T-helper 1 cell treated with Interleukin-12 subunit alpha and Interleukin-12 subunit beta and Interleukin-4 antibody, amounts not matched to agents 30 μg/mL and 1 μg/mL, for 36 hours (primary cell): ENCODE measurements around the gene ART4.
A peak's percentile ranks its signal among the peaks of the same experiment; 100 is the strongest.

Experiments used
- H3K27ac Mint-ChIP-seq: one replicate; pipeline ENCODE4 v1.8.0; 2021; ENCODE audit warnings: mild to moderate bottlenecking, mixed read lengths
- H3K27me3 Mint-ChIP-seq: one replicate; pipeline ENCODE4 v1.8.0; 2021; ENCODE audit warnings: low read depth, mixed read lengths
- H3K36me3 Mint-ChIP-seq: one replicate; pipeline ENCODE4 v1.8.0; 2021; ENCODE audit warnings: low read depth, mixed read lengths
- H3K4me1 Mint-ChIP-seq: one replicate; pipeline ENCODE4 v1.8.0; 2021; ENCODE audit warnings: low read depth, mixed read lengths
- H3K4me3 Mint-ChIP-seq: one replicate; pipeline ENCODE4 v1.8.0; 2021; ENCODE audit warnings: mild to moderate bottlenecking, moderate library complexity, mixed read lengths
- H3K9me3 Mint-ChIP-seq: one replicate; pipeline ENCODE4 v1.8.0; 2021; ENCODE audit warnings: mixed read lengths

Gene ART4

GRCh38 chr12:14775636-14775980 is 67.7 kb downstream of the ART4 start:
- Mint-ChIP-seq H3K27ac (peak overlapping the region; percentile 99), H3K4me3 (peak overlapping the region; percentile 98), H3K36me3 (peaks cover 10% of the 10 kb centered on the region), H3K27me3 (no peaks in the 10 kb centered on the region), H3K9me3 (no peaks in the 10 kb centered on the region), H3K4me1 (peaks cover 48% of the 10 kb centered on the region)
